HEK293 (cell line): ENCODE results near the gene CALHM6.

Experiments
- CTCF ChIA-PET: fragments of 350-600 bp; formaldehyde crosslinking; extraction: SDS; loops from one replicate; lab custom pipeline; 2021; ENCODE audit warnings: antibody characterized with exemption; lab: Yijun Ruan, JAX
- POLR2A ChIA-PET: fragments of 300-600 bp; formaldehyde crosslinking; extraction: SDS; loops from one replicate; lab custom pipeline; 2020; ENCODE audit warnings: antibody characterized with exemption, inconsistent platforms; lab: Yijun Ruan, JAX
- H3K27ac ChIP-seq: fragments of 200-500 bp; sonication (Bioruptor generic); 2 replicates; pipeline ENCODE4 v1.5.1; 2014; ENCODE audit warnings: low read depth, low read length, control low read depth, inconsistent platforms; ENCODE audit errors: extremely low read depth
- H3K36me3 ChIP-seq, 2 experiments: fragments of 200-500 bp in 1 of 2; sonication (Bioruptor generic) in 1 of 2; 1 replicate in 1 of 2; 2 replicates in 1 of 2; pipeline ENCODE4 v1.5.1; 2014 to 2017; ENCODE audit warnings: inconsistent platforms in 2 of 2, low read length in 2 of 2; ENCODE audit not compliant: control insufficient read depth in 2 of 2, insufficient read depth in 1 of 2
- H3K4me1 ChIP-seq: fragments of 200-500 bp; sonication (Bioruptor generic); 2 replicates; pipeline ENCODE4 v1.5.1; 2014; ENCODE audit warnings: mild to moderate bottlenecking, low read length, inconsistent platforms; ENCODE audit not compliant: control insufficient read depth, insufficient read depth
- H3K4me3 ChIP-seq: 2 replicates; pipeline ENCODE4 v1.5.1; 2011; ENCODE audit warnings: low read depth, mild to moderate bottlenecking, control low read depth, low read length, moderate library complexity
- H3K9me3 ChIP-seq: fragments of 200-500 bp; sonication (Bioruptor generic); 2 replicates; pipeline ENCODE4 v1.5.1; 2014; ENCODE audit warnings: low read depth, low read length, inconsistent platforms; ENCODE audit not compliant: control insufficient read depth, insufficient read depth
- ATF2 ChIP-seq: fragments of 450-650 bp; formaldehyde crosslinking; IDR thresholded peaks from 2 replicates; pipeline ENCODE4 v1.5.1; 2016; ENCODE audit warnings: missing biosample characterization, missing genetic modification characterization, low read depth
- BCL6B ChIP-seq: fragments of 450-650 bp; formaldehyde crosslinking; IDR thresholded peaks from 2 replicates; pipeline ENCODE4 v1.5.1; 2017; ENCODE audit warnings: missing biosample characterization, missing genetic modification characterization
- FEZF1 ChIP-seq: fragments of 450-650 bp; formaldehyde crosslinking; IDR thresholded peaks from 2 replicates; pipeline ENCODE4 v1.5.1; 2016; ENCODE audit warnings: missing biosample characterization, missing genetic modification characterization
- HOXC10 ChIP-seq: sonication (generic); formaldehyde crosslinking; IDR thresholded peaks from 2 replicates; pipeline ENCODE4 v1.8.1; 2023; ENCODE audit warnings: mild to moderate bottlenecking, missing genetic modification reagents
- PBX3 ChIP-seq: sonication (generic); formaldehyde crosslinking; IDR thresholded peaks from 2 replicates; pipeline ENCODE4 v1.8.1; 2022; ENCODE audit warnings: mild to moderate bottlenecking, moderate library complexity, missing genetic modification reagents
- ZBTB26 ChIP-seq: fragments of 450-650 bp; formaldehyde crosslinking; optimal IDR thresholded peaks from 2 replicates; pipeline ENCODE3; 2016; ENCODE audit warnings: missing biosample characterization, mild to moderate bottlenecking, missing genetic modification characterization
- ZFP41 ChIP-seq: fragments of 450-650 bp; formaldehyde crosslinking; IDR thresholded peaks from 2 replicates; pipeline ENCODE4 v1.5.1; 2016; ENCODE audit warnings: missing biosample characterization, missing genetic modification characterization, borderline replicate concordance
- ZNF133 ChIP-seq: fragments of 450-650 bp; formaldehyde crosslinking; IDR thresholded peaks from 2 replicates; pipeline ENCODE4 v1.5.1; 2016; ENCODE audit warnings: missing biosample characterization, missing genetic modification characterization
- ZNF169 ChIP-seq: fragments of 450-650 bp; formaldehyde crosslinking; IDR thresholded peaks from 2 replicates; pipeline ENCODE4 v1.5.1; 2016; ENCODE audit warnings: missing biosample characterization, missing genetic modification characterization
- ZNF354C ChIP-seq: fragments of 450-650 bp; formaldehyde crosslinking; IDR thresholded peaks from 2 replicates; pipeline ENCODE4 v1.5.1; 2016; ENCODE audit warnings: missing biosample characterization, missing genetic modification characterization, low read depth, borderline replicate concordance
- ZNF394 ChIP-seq: fragments of 450-650 bp; formaldehyde crosslinking; IDR thresholded peaks from 2 replicates; pipeline ENCODE4 v1.5.1; 2016; ENCODE audit warnings: missing biosample characterization, missing genetic modification characterization, mild to moderate bottlenecking, moderate library complexity, borderline replicate concordance
- ZNF433 ChIP-seq: fragments of 450-650 bp; formaldehyde crosslinking; IDR thresholded peaks from 2 replicates; pipeline ENCODE4 v1.5.1; 2016; ENCODE audit warnings: missing biosample characterization, missing genetic modification characterization, low read depth
- ZNF473 ChIP-seq: fragments of 450-650 bp; formaldehyde crosslinking; IDR thresholded peaks from 2 replicates; pipeline ENCODE4 v1.5.1; 2017; ENCODE audit warnings: missing biosample characterization, missing genetic modification characterization
- ZNF558 ChIP-seq: fragments of 450-650 bp; formaldehyde crosslinking; IDR thresholded peaks from 2 replicates; pipeline ENCODE4 v1.5.1; 2016; ENCODE audit warnings: missing biosample characterization, missing genetic modification characterization
- ZNF707 ChIP-seq: fragments of 450-650 bp; formaldehyde crosslinking; IDR thresholded peaks from 2 replicates; pipeline ENCODE4 v1.5.1; 2016; ENCODE audit warnings: missing biosample characterization, missing genetic modification characterization
- ZSCAN18 ChIP-seq: fragments of 450-650 bp; formaldehyde crosslinking; IDR thresholded peaks from 2 replicates; pipeline ENCODE4 v1.5.1; 2016; ENCODE audit warnings: missing biosample characterization, missing genetic modification characterization
- ZSCAN5A ChIP-seq: fragments of 450-650 bp; formaldehyde crosslinking; IDR thresholded peaks from 2 replicates; pipeline ENCODE4 v1.5.1; 2016; ENCODE audit warnings: missing biosample characterization, missing genetic modification characterization

The CALHM6 gene

GRCh38 chr6:116424001-116424400 lies 37.2 kb upstream of the CALHM6 start:
- TF ChIP-seq ATF2 (no peak), ZNF473 (tag by site-specific recombination) (no peak), ZNF133 (no peak), ZNF354C (no peak), FEZF1 (tag by site-specific recombination) (no peak), ZNF169 (no peak), ZNF707 (tag by site-specific recombination) (no peak)
- CTCF ChIA-PET, result interaction anchor here (0.5 to 1.7 kb wide), 5 partner anchors 20 to 156 kb away, joined by 3 to 14 read pairs (median 4); no protein-coding TSS in a partner anchor
- H3K4me3 ChIP-seq, result no peak overlapping the region
- POLR2A ChIA-PET, result no interaction called here
- H3K27ac ChIP-seq, result no peak overlapping the region
- peaks cover 0 to 28% of the 10 kb centered on the region in 2 experiments for H3K36me3 ChIP-seq
- H3K9me3 ChIP-seq, result no peaks in the 10 kb centered on the region
- H3K4me1 ChIP-seq, result no peaks in the 10 kb centered on the region

GRCh38 chr6:116426551-116426950 lies 34.6 kb upstream of the CALHM6 start:
- TF ChIP-seq ZNF394 (no peak), ZNF707 (tag by site-specific recombination) (no peak), PBX3 (no peak), ZSCAN18 (tag by site-specific recombination) (no peak), ZBTB26 (tag by site-specific recombination) (no peak), ZNF473 (tag by site-specific recombination) (no peak), ZNF558 (no peak), ZSCAN5A (tag by site-specific recombination) (no peak), ZNF433 (tag by site-specific recombination) (no peak), ZFP41 (no peak)
- TF ChIP-seq, all 188 proteins: peak for 0
- Histone ChIP-seq H3K4me1 (no peaks in the 10 kb centered on the region), H3K4me3 (no peak overlapping the region), H3K9me3 (no peaks in the 10 kb centered on the region), H3K27ac (no peak overlapping the region), H3K36me3 (peaks cover 12 to 41% of the 10 kb centered on the region in 2 experiments)
- POLR2A ChIA-PET, result no interaction called here
- CTCF ChIA-PET, result interaction anchor here (0.5 to 1.3 kb wide), 3 partner anchors 21 to 139 kb away, joined by 3 to 5 read pairs (median 3); no protein-coding TSS in a partner anchor

- no peaks in the 10 kb centered on the region for H3K4me1 ChIP-seq
- H3K27ac ChIP-seq, result no peak overlapping the region
- peaks cover 13 to 57% of the 10 kb centered on the region in 2 experiments for H3K36me3 ChIP-seq
- CTCF ChIA-PET, result interaction anchor here (0.7 to 1.0 kb wide), 2 partner anchors 36 to 141 kb away, joined by 4 read pairs; no protein-coding TSS in a partner anchor
- no peak overlapping the region for H3K4me3 ChIP-seq
- no peaks in the 10 kb centered on the region for H3K9me3 ChIP-seq
- POLR2A ChIA-PET, result no interaction called here
- TF ChIP-seq HOXC10 (no peak), BCL6B (tag by site-specific recombination) (no peak), PBX3 (no peak)
These were observed 32.1 kb upstream of the CALHM6 start for GRCh38 chr6:116429111-116429510.
